ENCODE results near the gene CPTP. TPM values are rescaled to one million over a fixed set of nuclear protein-coding genes. Genes with fewer than 3 reads are reported as not detected.
A peak's percentile ranks its signal among the peaks of the same experiment; 100 is the strongest.

The CPTP gene
- 9.9 TPM for polyA plus RNA-seq (2013)

DNA sequence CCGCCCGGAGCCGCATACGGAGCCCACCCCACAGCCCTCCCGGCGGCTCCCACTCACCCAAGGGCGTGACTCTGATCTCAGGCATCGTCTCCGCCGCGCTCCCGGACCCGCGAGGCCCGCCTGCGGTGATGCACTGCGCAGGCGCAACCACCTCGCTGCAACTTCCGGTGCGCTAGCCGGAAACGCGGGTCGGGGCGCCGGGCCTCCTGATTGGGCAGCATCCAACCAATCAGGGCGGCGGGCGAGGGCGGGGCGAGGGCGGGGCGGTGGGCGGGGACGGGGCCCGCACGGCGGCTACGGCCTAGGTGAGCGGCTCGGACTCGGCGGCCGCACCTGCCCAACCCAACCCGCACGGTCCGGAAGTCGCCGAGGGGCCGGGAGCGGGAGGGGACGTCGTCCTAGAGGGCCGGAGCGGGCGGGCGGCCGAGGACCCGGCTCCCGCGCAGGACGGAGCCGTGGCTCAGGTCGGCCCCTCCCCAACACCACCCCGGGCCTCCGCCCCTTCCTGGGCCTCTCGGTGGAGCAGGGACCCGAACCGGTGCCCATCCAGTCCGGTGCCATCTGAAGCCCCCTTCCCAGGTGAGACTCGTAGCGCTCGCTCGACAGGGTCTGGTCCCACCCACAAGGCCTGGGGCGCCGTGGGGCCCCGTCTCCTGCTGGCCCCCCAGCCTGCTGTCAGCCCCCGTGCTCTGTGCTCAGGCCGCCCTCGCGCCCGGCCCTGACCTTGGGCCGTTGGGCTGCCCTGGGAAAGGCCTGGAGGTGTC is at the start of gene CPTP, which contains the start of gene INTS11:
TSS of gene CPTP (plus strand) at position 279 of the 764 bp plus-strand sequence. CDS start 2,109 bp downstream, outside the sequence.
TSS of gene INTS11 (minus strand) at position 137 of the 764 bp plus-strand sequence. CDS start at position 85, 52 bp downstream.
- Histone ChIP-seq H3K36me3 (ENCODE audit: control insufficient read depth in 4 of 4, insufficient read depth in 4 of 4, low read length in 3 of 4) (peaks cover 0 to 44% (median 25%) of the 10 kb centered on the region in 4 experiments), H3K27me3 (replicated peaks in 2 of 5; ENCODE audit: control insufficient read depth in 4 of 5, insufficient read depth in 5 of 5, low read length in 4 of 5) (no peaks in the 10 kb centered on the region), H3K27ac (ENCODE audit: insufficient read depth in 1 of 2, low read depth in 1 of 2, low read length in 2 of 2, poor library complexity in 1 of 2, severe bottlenecking in 2 of 2) (peak within 1 kb of the TSS; percentile 74 to 91), H3K9me3 (ENCODE audit: control extremely low read depth in 1 of 5, control insufficient read depth in 4 of 5, insufficient read depth in 2 of 5, low read depth in 1 of 5, low read length in 4 of 5) (no peaks in the 10 kb centered on the region), H3K4me3 (ENCODE audit: control insufficient read depth in 1 of 7, extremely low read depth in 1 of 7, insufficient read depth in 4 of 7, low read depth in 2 of 7, low read length in 6 of 7) (peak within 1 kb of the TSS; percentile 68 to 92 (median 86)), H3K4me1 (ENCODE audit: control extremely low read depth in 1 of 4, control insufficient read depth in 4 of 4, insufficient read depth in 4 of 4, low read length in 3 of 4) (peaks cover 0 to 29% (median 27%) of the 10 kb centered on the region in 4 experiments)
- ChIA-PET POLR2A (interaction anchor here (1.1 kb wide), 1 partner anchor 12 kb away, joined by 3 read pairs; no protein-coding TSS in a partner anchor), CTCF (interaction anchor here (0.7 kb wide), 1 partner anchor 274 kb away, joined by 3 read pairs; no protein-coding TSS in a partner anchor)
- WGBS (ENCODE audit: insufficient coverage) = under 1% methylated on average over 70 of the region's 84 CpGs
- DNase-seq = peak; percentile 90 to 95 (median 93)

DNA sequence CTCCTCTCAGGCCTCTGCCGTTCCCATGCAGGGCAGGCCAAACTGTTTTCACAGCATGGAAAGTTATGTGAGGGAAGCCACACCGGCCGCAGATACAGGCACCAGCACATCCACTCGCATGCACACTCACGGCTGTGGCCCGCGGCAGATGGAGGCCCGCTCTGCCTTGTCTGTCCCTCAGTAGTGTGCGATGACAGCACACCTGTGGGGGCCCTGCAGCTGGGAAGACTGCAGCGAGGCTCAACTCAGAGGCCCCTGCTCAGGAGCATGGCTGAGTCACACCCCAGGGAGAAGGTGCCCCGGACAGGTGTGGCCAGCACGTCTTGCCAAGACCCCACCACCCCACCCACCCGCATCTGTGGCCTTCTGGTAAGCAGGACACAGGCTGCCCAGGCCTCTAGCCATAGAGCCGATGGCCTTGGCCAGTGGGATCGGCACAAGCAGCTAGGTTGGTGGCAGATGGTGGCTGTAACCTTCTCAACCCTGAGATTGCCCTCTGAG is 49.6 kb upstream of the CPTP start:
- over 99% methylated on average over 11 of the region's 15 CpGs for WGBS (ENCODE audit: insufficient coverage)
- Histone ChIP-seq H3K27ac (ENCODE audit: insufficient read depth in 1 of 2, low read depth in 1 of 2, low read length in 2 of 2, poor library complexity in 1 of 2, severe bottlenecking in 2 of 2) (no peak overlapping the region), H3K36me3 (ENCODE audit: control insufficient read depth in 4 of 4, insufficient read depth in 4 of 4, low read length in 3 of 4) (peaks cover 0 to 14% (median 2%) of the 10 kb centered on the region in 4 experiments), H3K27me3 (replicated peaks in 2 of 5; ENCODE audit: control insufficient read depth in 4 of 5, insufficient read depth in 5 of 5, low read length in 4 of 5) (no peaks in the 10 kb centered on the region), H3K4me3 (ENCODE audit: control insufficient read depth in 1 of 7, extremely low read depth in 1 of 7, insufficient read depth in 4 of 7, low read depth in 2 of 7, low read length in 6 of 7) (peak overlapping the region in 4 of 7 experiments; percentile 66 to 89 (median 76)), H3K9me3 (ENCODE audit: control extremely low read depth in 1 of 5, control insufficient read depth in 4 of 5, insufficient read depth in 2 of 5, low read depth in 1 of 5, low read length in 4 of 5) (no peaks in the 10 kb centered on the region), H3K4me1 (ENCODE audit: control extremely low read depth in 1 of 4, control insufficient read depth in 4 of 4, insufficient read depth in 4 of 4, low read length in 3 of 4) (peaks cover 4 to 34% (median 26%) of the 10 kb centered on the region in 4 experiments)
- no peak for DNase-seq
- ChIA-PET CTCF (no interaction called here), POLR2A (no interaction called here)

DNA sequence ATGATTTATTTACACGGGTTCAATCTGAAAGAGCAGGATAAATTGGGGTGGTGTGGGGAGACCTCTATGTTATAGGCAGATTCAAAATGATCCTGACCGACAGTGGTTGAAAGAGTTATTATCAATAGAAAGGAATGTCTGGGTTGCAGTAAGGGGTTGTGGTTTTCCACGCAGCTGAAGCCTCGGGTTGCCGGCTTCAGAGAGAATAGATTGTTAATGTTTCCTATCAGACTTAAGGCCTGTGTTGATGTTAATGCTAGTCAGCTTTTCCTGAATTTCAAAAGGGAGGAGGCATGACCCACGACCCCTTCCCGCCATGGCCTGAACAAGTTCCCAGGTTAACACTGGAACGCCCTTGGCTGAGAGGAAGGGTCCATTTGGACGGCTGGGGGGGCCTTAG is 48.8 kb upstream of the CPTP start:
- no peak overlapping the region for H3K4me3 ChIP-seq (ENCODE audit: control insufficient read depth in 1 of 7, extremely low read depth in 1 of 7, insufficient read depth in 4 of 7, low read depth in 2 of 7, low read length in 6 of 7)
- ChIA-PET POLR2A (no interaction called here), CTCF (interaction anchor here (0.6 kb wide), 1 partner anchor 11 kb away, joined by 3 read pairs; no protein-coding TSS in a partner anchor)
- H3K27me3 ChIP-seq (replicated peaks in 2 of 5; ENCODE audit: control insufficient read depth in 4 of 5, insufficient read depth in 5 of 5, low read length in 4 of 5) = no peaks in the 10 kb centered on the region
- DNase-seq = no peak
- no peak overlapping the region for H3K27ac ChIP-seq (ENCODE audit: insufficient read depth in 1 of 2, low read depth in 1 of 2, low read length in 2 of 2, poor library complexity in 1 of 2, severe bottlenecking in 2 of 2)
- WGBS (ENCODE audit: insufficient coverage) = 95% methylated on average over 6 of the region's 9 CpGs
- H3K9me3 ChIP-seq (ENCODE audit: control extremely low read depth in 1 of 5, control insufficient read depth in 4 of 5, insufficient read depth in 2 of 5, low read depth in 1 of 5, low read length in 4 of 5) = no peaks in the 10 kb centered on the region
- peaks cover 0 to 6% (median 2%) of the 10 kb centered on the region in 4 experiments for H3K36me3 ChIP-seq (ENCODE audit: control insufficient read depth in 4 of 4, insufficient read depth in 4 of 4, low read length in 3 of 4)
- peaks cover 4 to 31% (median 25%) of the 10 kb centered on the region in 4 experiments for H3K4me1 ChIP-seq (ENCODE audit: control extremely low read depth in 1 of 4, control insufficient read depth in 4 of 4, insufficient read depth in 4 of 4, low read length in 3 of 4)

DNA sequence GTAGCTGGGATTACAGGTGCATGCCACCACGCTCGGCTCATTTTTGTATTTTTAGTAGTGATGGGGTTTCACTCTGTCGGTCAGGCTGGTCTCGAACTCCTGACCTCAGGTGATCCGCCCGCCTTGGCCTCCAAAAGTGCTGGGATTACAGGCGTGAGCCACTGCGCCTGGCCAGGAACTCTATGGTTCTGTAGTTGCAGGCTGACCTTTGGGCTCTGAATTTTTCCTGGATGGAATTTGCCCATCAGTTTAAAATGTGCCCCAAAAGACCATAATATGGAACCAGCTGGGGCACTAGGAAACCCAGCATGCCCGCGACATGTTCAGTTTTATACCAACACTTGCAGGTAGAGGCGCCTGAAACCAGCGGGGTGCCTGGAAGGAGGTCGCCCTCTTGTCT is 46.0 kb upstream of the CPTP start:
- Histone ChIP-seq H3K27me3 (replicated peaks in 2 of 5; ENCODE audit: control insufficient read depth in 4 of 5, insufficient read depth in 5 of 5, low read length in 4 of 5) (no peaks in the 10 kb centered on the region), H3K4me1 (ENCODE audit: control extremely low read depth in 1 of 4, control insufficient read depth in 4 of 4, insufficient read depth in 4 of 4, low read length in 3 of 4) (peaks cover 0 to 10% (median 10%) of the 10 kb centered on the region in 4 experiments), H3K27ac (ENCODE audit: insufficient read depth in 1 of 2, low read depth in 1 of 2, low read length in 2 of 2, poor library complexity in 1 of 2, severe bottlenecking in 2 of 2) (no peak overlapping the region), H3K4me3 (ENCODE audit: control insufficient read depth in 1 of 7, extremely low read depth in 1 of 7, insufficient read depth in 4 of 7, low read depth in 2 of 7, low read length in 6 of 7) (no peak overlapping the region), H3K36me3 (ENCODE audit: control insufficient read depth in 4 of 4, insufficient read depth in 4 of 4, low read length in 3 of 4) (no peaks in the 10 kb centered on the region), H3K9me3 (ENCODE audit: control extremely low read depth in 1 of 5, control insufficient read depth in 4 of 5, insufficient read depth in 2 of 5, low read depth in 1 of 5, low read length in 4 of 5) (no peaks in the 10 kb centered on the region)
- WGBS (ENCODE audit: insufficient coverage) = 100% methylated on average over 7 of the region's 13 CpGs
- DNase-seq = no peak
- POLR2A ChIA-PET = no interaction called here
- CTCF ChIA-PET = interaction anchor here (1.2 kb wide), 1 partner anchor 12 kb away, joined by 4 read pairs; no protein-coding TSS in a partner anchor

DNA sequence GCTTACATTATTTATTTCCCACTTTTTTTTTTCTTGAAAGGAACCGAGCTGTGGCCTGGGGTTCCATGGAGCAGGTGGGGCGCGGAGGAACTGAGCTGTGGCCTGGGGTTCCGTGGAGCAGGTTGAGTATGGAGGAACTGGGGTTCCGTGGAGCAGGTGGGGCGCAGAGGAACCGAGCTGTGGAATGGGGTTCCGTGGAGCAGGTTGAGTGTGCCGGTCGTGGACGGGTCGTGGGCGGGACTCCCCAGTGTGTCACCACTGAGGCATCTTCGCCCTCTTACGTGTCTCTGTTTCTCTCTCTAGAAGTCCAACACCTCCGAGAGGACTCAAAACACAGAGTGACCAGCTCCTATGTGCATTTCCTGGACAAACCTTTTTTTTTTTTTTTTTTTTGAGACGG is 45.6 kb upstream of the CPTP start:
- DNase-seq = no peak
- ChIA-PET POLR2A (no interaction called here), CTCF (interaction anchor here (1.2 to 1.6 kb wide), 2 partner anchors 11 to 56 kb away, joined by 4 read pairs; no protein-coding TSS in a partner anchor)
- H3K27ac ChIP-seq (ENCODE audit: insufficient read depth in 1 of 2, low read depth in 1 of 2, low read length in 2 of 2, poor library complexity in 1 of 2, severe bottlenecking in 2 of 2) = no peak overlapping the region
- peaks cover 0 to 9% (median 9%) of the 10 kb centered on the region in 4 experiments for H3K4me1 ChIP-seq (ENCODE audit: control extremely low read depth in 1 of 4, control insufficient read depth in 4 of 4, insufficient read depth in 4 of 4, low read length in 3 of 4)
- WGBS (ENCODE audit: insufficient coverage) = 96% methylated on average over 14 of the region's 17 CpGs
- no peak overlapping the region for H3K4me3 ChIP-seq (ENCODE audit: control insufficient read depth in 1 of 7, extremely low read depth in 1 of 7, insufficient read depth in 4 of 7, low read depth in 2 of 7, low read length in 6 of 7)
- H3K36me3 ChIP-seq (ENCODE audit: control insufficient read depth in 4 of 4, insufficient read depth in 4 of 4, low read length in 3 of 4) = no peaks in the 10 kb centered on the region
- no peaks in the 10 kb centered on the region for H3K27me3 ChIP-seq (replicated peaks in 2 of 5; ENCODE audit: control insufficient read depth in 4 of 5, insufficient read depth in 5 of 5, low read length in 4 of 5)
- H3K9me3 ChIP-seq (ENCODE audit: control extremely low read depth in 1 of 5, control insufficient read depth in 4 of 5, insufficient read depth in 2 of 5, low read depth in 1 of 5, low read length in 4 of 5) = no peaks in the 10 kb centered on the region

DNA sequence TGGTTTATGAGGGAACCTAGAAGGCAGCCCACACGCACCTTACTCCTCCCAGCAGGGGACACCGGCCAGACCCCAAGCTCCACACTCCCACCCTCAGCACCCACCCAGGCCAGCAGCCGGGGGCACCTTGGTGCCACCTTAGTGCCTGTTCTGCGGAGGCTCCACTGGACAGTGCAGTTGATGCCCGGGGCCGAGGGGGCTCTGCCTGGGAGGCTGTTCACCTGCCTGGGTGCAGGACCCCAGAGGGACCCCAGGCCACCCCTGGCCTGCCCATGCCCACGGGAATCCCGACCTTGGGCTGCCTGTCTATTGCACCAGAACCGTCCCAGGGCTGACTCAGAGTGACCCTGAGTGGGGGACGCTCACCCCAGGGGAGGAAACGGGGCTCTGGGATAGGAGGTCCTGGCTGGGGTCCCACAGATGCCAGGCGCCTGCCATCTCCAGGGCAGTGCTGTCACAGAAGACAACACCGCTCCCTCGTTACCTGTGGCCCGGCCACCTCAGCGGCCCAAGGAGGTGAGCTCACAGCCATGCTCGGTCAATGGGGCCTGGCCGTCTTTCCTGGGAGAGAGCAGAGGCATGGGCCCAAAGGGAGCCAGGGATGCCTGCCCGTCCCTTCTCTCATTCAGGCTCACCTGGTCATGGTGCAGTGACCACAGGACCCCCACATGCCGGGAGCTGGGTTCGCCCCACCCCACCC is 43.7 kb upstream of the CPTP start:
- no peak for DNase-seq
- Histone ChIP-seq H3K4me3 (ENCODE audit: control insufficient read depth in 1 of 7, extremely low read depth in 1 of 7, insufficient read depth in 4 of 7, low read depth in 2 of 7, low read length in 6 of 7) (no peak overlapping the region), H3K9me3 (ENCODE audit: control extremely low read depth in 1 of 5, control insufficient read depth in 4 of 5, insufficient read depth in 2 of 5, low read depth in 1 of 5, low read length in 4 of 5) (no peaks in the 10 kb centered on the region), H3K36me3 (ENCODE audit: control insufficient read depth in 4 of 4, insufficient read depth in 4 of 4, low read length in 3 of 4) (no peaks in the 10 kb centered on the region), H3K4me1 (ENCODE audit: control extremely low read depth in 1 of 4, control insufficient read depth in 4 of 4, insufficient read depth in 4 of 4, low read length in 3 of 4) (no peaks in the 10 kb centered on the region), H3K27me3 (replicated peaks in 2 of 5; ENCODE audit: control insufficient read depth in 4 of 5, insufficient read depth in 5 of 5, low read length in 4 of 5) (no peaks in the 10 kb centered on the region), H3K27ac (ENCODE audit: insufficient read depth in 1 of 2, low read depth in 1 of 2, low read length in 2 of 2, poor library complexity in 1 of 2, severe bottlenecking in 2 of 2) (no peak overlapping the region)
- POLR2A ChIA-PET = no interaction called here
- CTCF ChIA-PET = interaction anchor here (1.0 kb wide), 1 partner anchor 31 kb away, joined by 4 read pairs; no protein-coding TSS in a partner anchor
- 98% methylated on average over 17 of the region's 21 CpGs for WGBS (ENCODE audit: insufficient coverage)
